GM12878 (cell line): Measurements from ENCODE around the gene NAALADL1. TPM values are rescaled to one million over a fixed set of nuclear protein-coding genes. Genes with fewer than 3 reads are reported as not detected.
A peak's percentile ranks its signal among the peaks of the same experiment; 100 is the strongest.

Source experiments
- BACH1 ChIP-seq: fragments of 450-650 bp; IDR thresholded peaks from 2 replicates; pipeline ENCODE4 v1.6.1; 2017; ENCODE audit warnings: mild to moderate bottlenecking, borderline replicate concordance
- CBFB ChIP-seq: IDR thresholded peaks from 2 replicates; pipeline ENCODE4 v1.6.1; 2016; ENCODE audit warnings: antibody characterized with exemption, low read depth
- CBX5 ChIP-seq: sonication (generic); IDR thresholded peaks from 2 replicates; pipeline ENCODE4 v1.6.1; 2016; ENCODE audit warnings: low read depth, moderate library complexity, mild to moderate bottlenecking, inconsistent platforms
- ESRRA ChIP-seq: IDR thresholded peaks from 2 replicates; pipeline ENCODE4 v1.6.1; 2012; ENCODE audit warnings: mild to moderate bottlenecking, low read length, improper control_type of control experiment
- FOXM1 ChIP-seq: IDR thresholded peaks from 2 replicates; pipeline ENCODE4 v1.6.1; 2012; ENCODE audit warnings: low read depth, mild to moderate bottlenecking, inconsistent platforms, low read length, moderate library complexity
- GABPA ChIP-seq: IDR thresholded peaks from 2 replicates; pipeline ENCODE4 v1.6.1; 2014; ENCODE audit warnings: antibody characterized with exemption, low read depth, mild to moderate bottlenecking, inconsistent platforms
- GATAD2B ChIP-seq: fragments of 450-650 bp; conservative IDR thresholded peaks from 2 replicates; pipeline ENCODE4 v1.6.1; 2017; ENCODE audit warnings: low read depth, mild to moderate bottlenecking, moderate library complexity
- HSF1 ChIP-seq: fragments of 150-350 bp; IDR thresholded peaks from 2 replicates; pipeline ENCODE4 v1.6.1; 2014; ENCODE audit warnings: mild to moderate bottlenecking, low read depth, low read length
- KLF5 ChIP-seq: fragments of 450-650 bp; IDR thresholded peaks from 2 replicates; pipeline ENCODE4 v1.6.1; 2014; ENCODE audit warnings: mild to moderate bottlenecking; ENCODE audit not compliant: partially characterized antibody
- MTA3 ChIP-seq: IDR thresholded peaks from 2 replicates; pipeline ENCODE4 v1.6.1; 2012; ENCODE audit warnings: low read length, inconsistent platforms, borderline replicate concordance
- NR2C1 ChIP-seq: fragments of 450-650 bp; IDR thresholded peaks from 2 replicates; pipeline ENCODE4 v1.6.1; 2017; ENCODE audit warnings: antibody characterized with exemption, mild to moderate bottlenecking, moderate library complexity
- NR2F1 ChIP-seq: fragments of 450-650 bp; conservative IDR thresholded peaks from 2 replicates; pipeline ENCODE4 v1.6.1; 2017; ENCODE audit warnings: mild to moderate bottlenecking
- POU2F2 ChIP-seq: IDR thresholded peaks from 3 replicates; pipeline ENCODE4 v1.6.1; 2011; ENCODE audit warnings: low read depth, mild to moderate bottlenecking, low read length, borderline replicate concordance
- SKIL ChIP-seq: fragments of 450-650 bp; IDR thresholded peaks from 2 replicates; pipeline ENCODE4 v1.6.1; 2017; ENCODE audit warnings: mild to moderate bottlenecking, low read depth, inconsistent platforms; ENCODE audit not compliant: poor library complexity, severe bottlenecking
- SMAD1 ChIP-seq: fragments of 450-650 bp; IDR thresholded peaks from 2 replicates; pipeline ENCODE4 v1.6.1; 2018; ENCODE audit warnings: mild to moderate bottlenecking, low read depth; ENCODE audit not compliant: partially characterized antibody
- SMARCA5 ChIP-seq: fragments of 450-650 bp; IDR thresholded peaks from 2 replicates; pipeline ENCODE4 v1.6.1; 2017; ENCODE audit warnings: mild to moderate bottlenecking
- SRF ChIP-seq, 2 experiments: IDR thresholded peaks; 2 replicates each; pipeline ENCODE4 v1.6.1; 2011; ENCODE audit warnings: low read depth in 2 of 2, low read length in 2 of 2, mild to moderate bottlenecking in 1 of 2, moderate library complexity in 1 of 2
- STAT1 ChIP-seq: fragments of 450-650 bp; conservative IDR thresholded peaks from 2 replicates; pipeline ENCODE4 v1.6.1; 2014; ENCODE audit warnings: antibody characterized with exemption, mild to moderate bottlenecking
- SUPT20H ChIP-seq: IDR thresholded peaks from 2 replicates; pipeline ENCODE4 v1.6.1; 2011; ENCODE audit warnings: low read depth, mild to moderate bottlenecking, low read length, moderate library complexity, borderline replicate concordance; ENCODE audit not compliant: control insufficient read depth
- TAF1 ChIP-seq: IDR thresholded peaks from 2 replicates; pipeline ENCODE4 v1.6.1; 2011; ENCODE audit warnings: mild to moderate bottlenecking, low read depth, low read length, borderline replicate concordance
- TCF7 ChIP-seq: IDR thresholded peaks from 2 replicates; pipeline ENCODE4 v1.6.1; 2014; ENCODE audit warnings: antibody characterized with exemption, borderline replicate concordance
- WRNIP1 ChIP-seq: IDR thresholded peaks from 2 replicates; pipeline ENCODE4 v1.6.1; 2011; ENCODE audit warnings: low read depth, low read length, improper control_type of control experiment, borderline replicate concordance
- ZNF24 ChIP-seq: fragments of 450-650 bp; IDR thresholded peaks from 2 replicates; pipeline ENCODE4 v1.6.1; 2017; ENCODE audit warnings: antibody characterized with exemption, mild to moderate bottlenecking
- ZZZ3 ChIP-seq: IDR thresholded peaks from 2 replicates; pipeline ENCODE4 v1.6.1; 2011; ENCODE audit warnings: low read depth; ENCODE audit not compliant: control insufficient read depth, insufficient read length
- polyA plus RNA-seq, 11 experiments: library from polyadenylated mRNA; depleted of rRNA in 4 of 11; unstranded in 6 of 11; stranded (reverse) in 5 of 11; fragments of >200 nt; fragmentation: Nextera tagmentation in 4 of 11; fragmentation: Illumina TruSeq in 1 of 11; extraction: Ambion mirVana in 4 of 11; extraction: Trizol in 1 of 11; gene quantifications; 1 replicate in 1 of 11; 2 replicates in 10 of 11; pipeline versions ENCODE4 v1.2.1 to v1.2.3, GENCODE V29; 2011 to 2016; ENCODE audit warnings: inconsistent platforms in 2 of 11, missing spikeins in 2 of 11, low read depth in 1 of 11
- total RNA-seq, 4 experiments: library from RNA; depleted of rRNA in 3 of 4; stranded (reverse); fragments of >200 nt in 3 of 4; fragmentation: Illumina TruSeq in 1 of 4; extraction: Trizol in 1 of 4; gene quantifications; 2 replicates each; pipeline versions ENCODE4 v1.2.1 to v1.2.3, GENCODE V29; 2013 to 2021
- TF ChIP-seq, protein P1 (sequence below), 3 experiments: IDR thresholded peaks in 2 of 3; conservative IDR thresholded peaks in 1 of 3; 2 replicates each; pipeline ENCODE4 v1.5.1; 2011; ENCODE audit warnings: low read depth in 3 of 3, low read length in 3 of 3, mild to moderate bottlenecking in 3 of 3, control low read depth in 2 of 3, moderate library complexity in 2 of 3, inconsistent platforms in 1 of 3, mixed read lengths in 1 of 3; ENCODE audit not compliant: control insufficient read depth in 2 of 3, insufficient read depth in 1 of 3; ENCODE audit errors: extremely low read depth in 1 of 3
- TF ChIP-seq, protein P2 (sequence below): fragments of 450-650 bp; conservative IDR thresholded peaks from 2 replicates; pipeline ENCODE4 v1.6.1; 2017; ENCODE audit warnings: mild to moderate bottlenecking, moderate library complexity

Gene NAALADL1
- total and polyA plus RNA-seq, 10 of the 15 experiments (the other 5 are each of a cell fraction or from before 2014, with no cell fraction given) = 0.77 to 5.5 (median 1.5) TPM

DNA sequence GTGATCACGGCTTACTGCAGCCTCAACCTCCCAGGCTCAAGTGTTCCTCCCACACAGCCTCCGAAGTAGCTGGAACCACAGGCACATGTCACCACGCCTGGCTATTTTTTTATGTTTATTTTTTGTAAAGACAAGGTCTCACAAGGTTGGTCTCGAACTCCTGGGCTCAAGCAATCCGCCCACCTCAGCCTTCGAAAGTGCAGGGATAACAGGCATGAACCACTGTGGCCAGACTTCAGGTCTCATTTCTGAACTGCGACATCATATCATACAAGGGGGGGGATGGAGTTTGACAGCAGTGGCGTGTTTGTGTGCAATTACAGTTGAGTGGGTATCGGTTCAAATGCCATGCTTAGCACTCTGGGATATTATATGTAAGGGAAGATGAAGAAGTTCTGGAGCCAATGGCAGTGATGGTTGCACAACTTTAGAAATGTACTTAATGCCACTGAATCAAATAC, 6.9 kb downstream of the NAALADL1 start (continued):
- TF ChIP-seq ZNF24 (no peak), NR2C1 (no peak), POU2F2 (no peak), MTA3 (0 out of 2 replicates have a peak, but pooled peaks have one; percentile 73), ESRRA (no peak), SUPT20H (no peak), GABPA (no peak), BACH1 (no peak), FOXM1 (peak; percentile 33; the same call in 1 of the 2 replicates), TAF1 (no peak), SKIL (no peak), KLF5 (no peak), SMARCA5 (no peak), ZZZ3 (no peak), SRF (IDR thresholded peaks at IDR 0.05; ENCODE audit: low read depth in 2 of 2, low read length in 2 of 2) (no peak), SMAD1 (no peak), CBFB (no peak), WRNIP1 (no peak), GATAD2B (no peak), NR2F1 (no peak), CBX5 (no peak), HSF1 (no peak), STAT1 (no peak), TCF7 (no peak)
- TF ChIP-seq, protein P1, sequence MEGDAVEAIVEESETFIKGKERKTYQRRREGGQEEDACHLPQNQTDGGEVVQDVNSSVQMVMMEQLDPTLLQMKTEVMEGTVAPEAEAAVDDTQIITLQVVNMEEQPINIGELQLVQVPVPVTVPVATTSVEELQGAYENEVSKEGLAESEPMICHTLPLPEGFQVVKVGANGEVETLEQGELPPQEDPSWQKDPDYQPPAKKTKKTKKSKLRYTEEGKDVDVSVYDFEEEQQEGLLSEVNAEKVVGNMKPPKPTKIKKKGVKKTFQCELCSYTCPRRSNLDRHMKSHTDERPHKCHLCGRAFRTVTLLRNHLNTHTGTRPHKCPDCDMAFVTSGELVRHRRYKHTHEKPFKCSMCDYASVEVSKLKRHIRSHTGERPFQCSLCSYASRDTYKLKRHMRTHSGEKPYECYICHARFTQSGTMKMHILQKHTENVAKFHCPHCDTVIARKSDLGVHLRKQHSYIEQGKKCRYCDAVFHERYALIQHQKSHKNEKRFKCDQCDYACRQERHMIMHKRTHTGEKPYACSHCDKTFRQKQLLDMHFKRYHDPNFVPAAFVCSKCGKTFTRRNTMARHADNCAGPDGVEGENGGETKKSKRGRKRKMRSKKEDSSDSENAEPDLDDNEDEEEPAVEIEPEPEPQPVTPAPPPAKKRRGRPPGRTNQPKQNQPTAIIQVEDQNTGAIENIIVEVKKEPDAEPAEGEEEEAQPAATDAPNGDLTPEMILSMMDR (IDR thresholded peaks at IDR 0.05 in 2 of 3, conservative IDR thresholded peaks at IDR 0.05 in 1 of 3; ENCODE audit: control insufficient read depth in 2 of 3, extremely low read depth in 1 of 3, insufficient read depth in 1 of 3, low read depth in 3 of 3, low read length in 3 of 3) = no peak
- TF ChIP-seq, protein P2, sequence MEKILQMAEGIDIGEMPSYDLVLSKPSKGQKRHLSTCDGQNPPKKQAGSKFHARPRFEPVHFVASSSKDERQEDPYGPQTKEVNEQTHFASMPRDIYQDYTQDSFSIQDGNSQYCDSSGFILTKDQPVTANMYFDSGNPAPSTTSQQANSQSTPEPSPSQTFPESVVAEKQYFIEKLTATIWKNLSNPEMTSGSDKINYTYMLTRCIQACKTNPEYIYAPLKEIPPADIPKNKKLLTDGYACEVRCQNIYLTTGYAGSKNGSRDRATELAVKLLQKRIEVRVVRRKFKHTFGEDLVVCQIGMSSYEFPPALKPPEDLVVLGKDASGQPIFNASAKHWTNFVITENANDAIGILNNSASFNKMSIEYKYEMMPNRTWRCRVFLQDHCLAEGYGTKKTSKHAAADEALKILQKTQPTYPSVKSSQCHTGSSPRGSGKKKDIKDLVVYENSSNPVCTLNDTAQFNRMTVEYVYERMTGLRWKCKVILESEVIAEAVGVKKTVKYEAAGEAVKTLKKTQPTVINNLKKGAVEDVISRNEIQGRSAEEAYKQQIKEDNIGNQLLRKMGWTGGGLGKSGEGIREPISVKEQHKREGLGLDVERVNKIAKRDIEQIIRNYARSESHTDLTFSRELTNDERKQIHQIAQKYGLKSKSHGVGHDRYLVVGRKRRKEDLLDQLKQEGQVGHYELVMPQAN = 0 out of 2 replicates have a peak, but pooled peaks have one; percentile 35
